GM12878 (cell line): ENCODE measurements around the gene AGAP1. TPM values are rescaled to one million over a fixed set of nuclear protein-coding genes. Genes with fewer than 3 reads are reported as not detected.

Experiments used
- CREB1 ChIP-seq: IDR thresholded peaks from 2 replicates; pipeline ENCODE4 v1.6.1; 2012; ENCODE audit warnings: low read depth, mild to moderate bottlenecking, inconsistent platforms
- MTA3 ChIP-seq: IDR thresholded peaks from 2 replicates; pipeline ENCODE4 v1.6.1; 2012; ENCODE audit warnings: low read length, inconsistent platforms, borderline replicate concordance
- ZNF592 ChIP-seq: fragments of 450-650 bp; IDR thresholded peaks from 2 replicates; pipeline ENCODE4 v1.6.1; 2017; ENCODE audit warnings: mild to moderate bottlenecking, moderate library complexity
- polyA plus RNA-seq, 11 experiments: library from polyadenylated mRNA; depleted of rRNA in 4 of 11; unstranded in 6 of 11; stranded (reverse) in 5 of 11; fragments of >200 nt; fragmentation: Nextera tagmentation in 4 of 11; fragmentation: Illumina TruSeq in 1 of 11; extraction: Ambion mirVana in 4 of 11; extraction: Trizol in 1 of 11; gene quantifications; 1 replicate in 1 of 11; 2 replicates in 10 of 11; pipeline versions ENCODE4 v1.2.1 to v1.2.3, GENCODE V29; 2011 to 2016; ENCODE audit warnings: inconsistent platforms in 2 of 11, missing spikeins in 2 of 11, low read depth in 1 of 11
- total RNA-seq, 4 experiments: library from RNA; depleted of rRNA in 3 of 4; stranded (reverse); fragments of >200 nt in 3 of 4; fragmentation: Illumina TruSeq in 1 of 4; extraction: Trizol in 1 of 4; gene quantifications; 2 replicates each; pipeline versions ENCODE4 v1.2.1 to v1.2.3, GENCODE V29; 2013 to 2021
- TF ChIP-seq, protein P1 (sequence below): fragments of 150-350 bp; IDR thresholded peaks from 2 replicates; pipeline ENCODE4 v1.6.1; 2016; ENCODE audit warnings: low read depth, low read length

AGAP1 gene
- total and polyA plus RNA-seq, 10 of the 15 experiments (the other 5 are each of a cell fraction or from before 2014, with no cell fraction given), result 0.05 to 0.15 (median 0.06) TPM; not detected in 7

DNA sequence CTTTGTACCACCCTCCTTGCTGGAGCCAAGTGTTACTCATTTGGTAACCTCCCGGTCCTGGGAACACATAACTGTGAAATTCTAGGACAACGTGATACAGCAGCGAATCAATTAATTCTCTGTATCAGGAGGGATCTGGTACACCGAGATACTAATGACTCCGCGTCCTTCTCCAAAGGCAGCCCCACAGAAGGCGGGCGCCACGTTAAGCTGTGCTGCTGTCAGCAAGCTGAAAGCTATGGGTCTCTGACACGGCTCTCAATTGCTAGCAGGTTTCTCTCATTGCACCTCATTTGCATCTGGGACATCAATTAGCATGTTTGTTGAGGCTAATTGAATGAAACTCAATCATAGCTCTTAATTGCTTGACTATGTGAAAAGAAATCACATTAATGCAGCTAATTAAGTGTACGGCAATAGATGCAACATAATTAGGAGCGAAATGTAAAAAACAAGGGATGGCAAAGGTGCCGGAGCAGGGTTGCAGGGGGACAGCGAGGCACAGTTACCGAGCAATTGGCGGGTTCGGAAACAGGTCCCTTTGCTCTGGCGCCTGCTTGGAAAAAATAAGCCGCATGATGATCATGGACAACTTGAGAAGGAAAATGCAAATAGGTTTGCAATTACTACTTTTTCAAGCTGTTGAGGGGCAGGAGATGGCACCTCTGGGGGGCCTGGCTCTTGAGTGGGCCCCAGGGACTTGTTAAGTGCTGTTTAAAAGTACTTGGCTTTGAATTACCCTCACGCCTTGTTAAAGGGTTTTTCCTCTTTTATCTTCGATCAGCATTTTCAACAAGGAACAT lies 410.1 kb downstream of the AGAP1 start (continued):
- TF ChIP-seq, protein P1, sequence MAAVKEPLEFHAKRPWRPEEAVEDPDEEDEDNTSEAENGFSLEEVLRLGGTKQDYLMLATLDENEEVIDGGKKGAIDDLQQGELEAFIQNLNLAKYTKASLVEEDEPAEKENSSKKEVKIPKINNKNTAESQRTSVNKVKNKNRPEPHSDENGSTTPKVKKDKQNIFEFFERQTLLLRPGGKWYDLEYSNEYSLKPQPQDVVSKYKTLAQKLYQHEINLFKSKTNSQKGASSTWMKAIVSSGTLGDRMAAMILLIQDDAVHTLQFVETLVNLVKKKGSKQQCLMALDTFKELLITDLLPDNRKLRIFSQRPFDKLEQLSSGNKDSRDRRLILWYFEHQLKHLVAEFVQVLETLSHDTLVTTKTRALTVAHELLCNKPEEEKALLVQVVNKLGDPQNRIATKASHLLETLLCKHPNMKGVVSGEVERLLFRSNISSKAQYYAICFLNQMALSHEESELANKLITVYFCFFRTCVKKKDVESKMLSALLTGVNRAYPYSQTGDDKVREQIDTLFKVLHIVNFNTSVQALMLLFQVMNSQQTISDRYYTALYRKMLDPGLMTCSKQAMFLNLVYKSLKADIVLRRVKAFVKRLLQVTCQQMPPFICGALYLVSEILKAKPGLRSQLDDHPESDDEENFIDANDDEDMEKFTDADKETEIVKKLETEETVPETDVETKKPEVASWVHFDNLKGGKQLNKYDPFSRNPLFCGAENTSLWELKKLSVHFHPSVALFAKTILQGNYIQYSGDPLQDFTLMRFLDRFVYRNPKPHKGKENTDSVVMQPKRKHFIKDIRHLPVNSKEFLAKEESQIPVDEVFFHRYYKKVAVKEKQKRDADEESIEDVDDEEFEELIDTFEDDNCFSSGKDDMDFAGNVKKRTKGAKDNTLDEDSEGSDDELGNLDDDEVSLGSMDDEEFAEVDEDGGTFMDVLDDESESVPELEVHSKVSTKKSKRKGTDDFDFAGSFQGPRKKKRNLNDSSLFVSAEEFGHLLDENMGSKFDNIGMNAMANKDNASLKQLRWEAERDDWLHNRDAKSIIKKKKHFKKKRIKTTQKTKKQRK, result no peak
- TF ChIP-seq MTA3 (no peak), ZNF592 (no peak), CREB1 (no peak)
